K562 (cell line): ENCODE data around the gene GRIPAP1. TPM values are rescaled to one million over a fixed set of nuclear protein-coding genes. Genes with fewer than 3 reads are reported as not detected.

Experiments
- BRF1 ChIP-seq: IDR thresholded peaks from 3 replicates; pipeline ENCODE4 v1.6.1; 2011; ENCODE audit warnings: borderline replicate concordance, mild to moderate bottlenecking; ENCODE audit not compliant: insufficient read length; ENCODE audit errors: extremely low read depth
- ERF ChIP-seq: fragments of 450-650 bp; formaldehyde crosslinking; IDR thresholded peaks from 2 replicates; pipeline ENCODE4 v1.4.0; 2020; ENCODE audit warnings: mild to moderate bottlenecking, mixed read lengths
- HNRNPL ChIP-seq: fragments of 200-400 bp; formaldehyde crosslinking; IDR thresholded peaks from 2 replicates; pipeline ENCODE4 v1.6.1; 2017; ENCODE audit warnings: low read depth, mild to moderate bottlenecking, low read length
- IRF2 ChIP-seq: sonication (generic); formaldehyde crosslinking; IDR thresholded peaks from 2 replicates; pipeline ENCODE4 v1.8.1; 2022; ENCODE audit warnings: mild to moderate bottlenecking, missing genetic modification reagents
- LEF1 ChIP-seq: fragments of 450-650 bp; IDR thresholded peaks from 2 replicates; pipeline ENCODE4 v1.6.1; 2016; ENCODE audit warnings: mild to moderate bottlenecking
- REST ChIP-seq, 2 experiments: fragments of 450-650 bp; formaldehyde crosslinking in 1 of 2; IDR thresholded peaks; 2 replicates each; pipeline versions ENCODE4 v1.4.0 to v1.6.1; 2014 to 2020; ENCODE audit warnings: mild to moderate bottlenecking in 2 of 2, borderline replicate concordance in 1 of 2, low read depth in 1 of 2
- SREBF2 ChIP-seq: sonication (generic); formaldehyde crosslinking; IDR thresholded peaks from 2 replicates; pipeline ENCODE4 v1.4.0; 2020; ENCODE audit warnings: mild to moderate bottlenecking, missing genetic modification reagents
- SRSF7 ChIP-seq: fragments of 200-400 bp; formaldehyde crosslinking; optimal IDR thresholded peaks from 2 replicates; pipeline ENCODE3; 2017; ENCODE audit warnings: mild to moderate bottlenecking, low read depth, low read length
- TCF7L2 ChIP-seq: fragments of 150-350 bp; IDR thresholded peaks from 2 replicates; pipeline ENCODE4 v1.6.1; 2016; ENCODE audit warnings: low read depth, mild to moderate bottlenecking, low read length, moderate library complexity
- THRAP3 ChIP-seq: fragments of 450-650 bp; IDR thresholded peaks from 2 replicates; pipeline ENCODE4 v1.6.1; 2016; ENCODE audit warnings: mild to moderate bottlenecking, inconsistent platforms, borderline replicate concordance
- TRIM28 ChIP-seq: fragments of 450-650 bp; IDR thresholded peaks from 2 replicates; pipeline ENCODE4 v1.6.1; 2017
- ZFPM2 ChIP-seq: fragments of 250-450 bp; sonication (Bioruptor Pico); IDR thresholded peaks from 2 replicates; pipeline ENCODE4 v1.5.1; 2022; ENCODE audit warnings: mild to moderate bottlenecking
- ZNF280B ChIP-seq: fragments of 250-450 bp; sonication (Bioruptor Pico); IDR thresholded peaks from 2 replicates; pipeline ENCODE4 v1.5.1; 2021; ENCODE audit warnings: mild to moderate bottlenecking
- ZNF324 ChIP-seq: fragments of 250-450 bp; sonication (Bioruptor Pico); IDR thresholded peaks from 2 replicates; pipeline ENCODE4 v1.4.0; 2020; ENCODE audit warnings: mild to moderate bottlenecking
- ZNF408 ChIP-seq: fragments of 250-450 bp; sonication (Bioruptor Pico); IDR thresholded peaks from 2 replicates; pipeline ENCODE4 v1.4.0; 2020; ENCODE audit warnings: low read depth, mild to moderate bottlenecking, moderate library complexity
- ZNF583 ChIP-seq: fragments of 250-450 bp; sonication (Bioruptor Pico); IDR thresholded peaks from 2 replicates; pipeline ENCODE4 v1.4.0; 2020
- ZNF655 ChIP-seq: fragments of 250-450 bp; sonication (Bioruptor Pico); IDR thresholded peaks from 2 replicates; pipeline ENCODE4 v1.5.0; 2021
- ZNF79 ChIP-seq: fragments of 250-450 bp; sonication (Bioruptor Pico); IDR thresholded peaks from 2 replicates; pipeline ENCODE4 v1.4.0; 2020; ENCODE audit warnings: low read depth, mild to moderate bottlenecking, moderate library complexity
- polyA plus RNA-seq, 8 experiments: library from polyadenylated mRNA; depleted of rRNA in 4 of 8; stranded (reverse) in 5 of 8; unstranded in 3 of 8; fragments of >200 nt; fragmentation: Nextera tagmentation in 2 of 8; fragmentation: Illumina TruSeq in 1 of 8; extraction: Ambion mirVana in 2 of 8; extraction: Trizol in 1 of 8; gene quantifications; 2 replicates each; pipeline versions ENCODE4 v1.2.1 to v1.2.3, GENCODE V29; 2011 to 2014; ENCODE audit warnings: inconsistent platforms in 1 of 8, missing spikeins in 1 of 8
- total RNA-seq, 7 experiments: library from RNA; depleted of rRNA in 6 of 7; stranded (reverse); fragments of >200 nt in 6 of 7; fragmentation: Illumina TruSeq in 2 of 7; extraction: Trizol in 2 of 7; gene quantifications; 2 replicates each; pipeline versions ENCODE4 v1.2.1 to v1.2.3, GENCODE V29; 2011 to 2021; ENCODE audit warnings: low replicate concordance in 1 of 7

Gene GRIPAP1
- total and polyA plus RNA-seq, 9 of the 15 experiments (the other 6 are each of a cell fraction or from before 2014, with no cell fraction given), result 4.1 to 41.6 (median 24.0) TPM

- TF ChIP-seq ZNF280B (CRISPR knock-in tag) (no peak), TRIM28 (peak; percentile 17; the same call in 1 of the 2 replicates), ZNF655 (CRISPR knock-in tag) (no peak), HNRNPL (no peak), ZNF583 (CRISPR knock-in tag) (no peak), ERF (CRISPR knock-in tag) (no peak), SRSF7 (no peak), SREBF2 (CRISPR knock-in tag) (no peak), THRAP3 (no peak), REST (IDR thresholded peaks at IDR 0.05; ENCODE audit: borderline replicate concordance) (no peak), REST (CRISPR knock-in tag; IDR thresholded peaks at IDR 0.05; ENCODE audit: low read depth) (no peak), IRF2 (CRISPR knock-in tag) (no peak), ZNF324 (CRISPR knock-in tag) (no peak), ZFPM2 (CRISPR knock-in tag) (no peak), BRF1 (no peak), ZNF408 (CRISPR knock-in tag) (no peak), TCF7L2 (no peak), ZNF79 (no peak), LEF1 (no peak)
Observed at GRCh38 chrX:48957827-48958634, 44.0 kb downstream of the GRIPAP1 start (continued).
